ENCODE results near the gene FAM240B.

DNA sequence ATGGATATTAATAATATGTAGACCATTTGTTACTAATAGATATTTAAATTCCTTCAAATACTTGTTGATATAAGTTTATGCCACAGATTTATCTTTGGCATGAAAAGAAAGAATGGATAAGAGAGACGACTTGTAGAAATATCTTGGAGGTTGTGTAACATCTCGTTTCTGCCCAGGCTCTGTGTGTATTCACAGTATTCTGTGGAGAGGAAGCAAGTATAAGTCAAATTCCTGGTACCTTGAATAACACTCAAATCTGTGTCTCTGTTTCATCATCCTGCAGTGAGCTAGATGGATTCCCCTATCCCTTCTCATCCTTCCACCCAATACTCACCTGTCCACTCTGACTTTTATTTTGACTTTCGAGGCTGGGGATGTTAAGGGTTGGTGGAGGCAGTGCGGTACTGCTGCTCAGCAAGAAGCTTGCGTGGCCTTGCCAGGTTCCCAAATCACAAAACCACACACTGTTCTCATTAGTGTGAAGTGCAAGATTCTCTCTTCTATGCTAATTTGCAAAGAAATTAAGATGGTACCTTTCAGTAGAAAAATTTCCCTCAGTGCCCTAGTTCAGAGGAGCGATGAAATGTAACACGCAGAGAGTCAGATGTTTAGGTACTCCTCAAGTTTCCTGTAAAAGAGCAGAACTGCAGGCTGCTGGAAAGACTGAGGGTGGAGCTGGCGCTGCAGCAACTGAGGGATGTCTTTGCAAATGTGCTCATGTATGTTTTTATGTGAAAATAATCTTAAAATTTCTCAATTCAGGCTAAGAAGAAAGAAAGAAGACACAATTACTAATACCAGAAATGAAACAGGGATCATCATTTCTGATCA is 57.0 kb downstream of the FAM240B start:
- no peak for TF ChIP-seq GABPA (IDR thresholded peaks at IDR 0.05; ENCODE audit: low read depth, low read length)
- TF ChIP-seq GABPA (CRISPR knock-in tag; IDR thresholded peaks at IDR 0.05; ENCODE audit: low read depth) = no peak
- TF ChIP-seq ZC3H4 (CRISPR knock-in tag; IDR thresholded peaks at IDR 0.05; ENCODE audit: borderline replicate concordance) = no peak
- no peak for TF ChIP-seq TEAD3 (CRISPR knock-in tag; optimal IDR thresholded peaks at IDR 0.05; ENCODE audit: borderline replicate concordance)
- no peak for TF ChIP-seq ATF6 (CRISPR knock-in tag; conservative IDR thresholded peaks at IDR 0.05)
- TF ChIP-seq HOXD1 (CRISPR knock-in tag; IDR thresholded peaks at IDR 0.05) = no peak
- TF ChIP-seq SP1 (IDR thresholded peaks at IDR 0.05) = no peak
- no peak for TF ChIP-seq SP1 (CRISPR knock-in tag; IDR thresholded peaks at IDR 0.05)
- TF ChIP-seq POLR2A (IDR thresholded peaks at IDR 0.05; ENCODE audit: insufficient read depth in 1 of 2, low read depth in 2 of 2, low read length in 2 of 2) = no peak
- no peak for TF ChIP-seq SMC3 (IDR thresholded peaks at IDR 0.05; ENCODE audit: low read length)
